Stimulated activated CD8-positive, alpha-beta memory T cell treated with anti-CD3 and anti-CD28 coated beads, Interleukin-12 subunit alpha, Interleukin-12 subunit beta, amount 100 ng/mL, for 1 hour (primary cell): ENCODE data around the gene DCAF10.
"Not testable (repeated sequence)": the region's sequence is repeated elsewhere in the genome, so short reads cannot be mapped to it uniquely, and the experiment has no call there.

ENCODE experiments used
- DNase-seq: peaks from one replicate; pipeline ENCODE4 v3.0.0-alpha.2; 2020; ENCODE audit warnings: low read depth

Gene DCAF10

DNA sequence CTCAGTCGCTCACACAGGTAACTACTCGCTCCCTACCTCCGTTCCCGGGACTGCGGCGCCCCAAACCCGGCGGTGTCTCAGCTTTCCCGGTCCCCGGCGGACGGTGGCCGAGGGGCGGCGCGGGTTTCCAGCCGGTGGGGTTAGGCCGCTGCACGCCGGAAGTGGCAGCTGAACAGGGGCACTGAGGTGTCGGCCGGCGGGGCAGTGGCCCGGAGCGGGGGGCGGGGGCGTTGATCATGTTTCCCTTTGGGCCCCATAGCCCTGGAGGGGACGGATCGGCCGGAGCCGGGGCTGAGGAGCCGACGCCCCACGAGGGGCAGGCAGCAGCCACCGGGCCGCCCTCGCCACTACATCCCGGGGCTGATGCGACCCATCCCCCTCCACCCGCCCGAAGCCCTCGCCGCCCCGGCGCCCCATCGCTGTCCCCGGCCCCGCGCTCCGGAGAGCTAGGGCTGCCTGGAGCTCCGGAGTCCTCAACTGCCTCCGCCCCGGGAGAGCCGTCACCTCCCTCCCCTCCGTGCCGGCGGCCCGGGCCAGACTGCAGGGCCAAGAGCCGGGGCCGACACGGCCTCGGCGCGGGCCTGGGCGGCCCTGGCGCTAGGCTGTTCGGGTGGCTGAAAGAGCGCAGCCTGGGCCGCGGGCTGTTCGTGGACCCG is at the start of gene DCAF10:
TSS of gene DCAF10 (plus strand) at position 167 of the 656 bp plus-strand sequence. CDS start at position 237, 70 bp downstream.
- DNase-seq, result peak; percentile 74

GRCh38 chr9:37751186-37751585 is 49.4 kb upstream of the DCAF10 start:
- DNase-seq, result no peak

GRCh38 chr9:37751704-37752103 is 48.9 kb upstream of the DCAF10 start:
- not testable (repeated sequence) for DNase-seq

GRCh38 chr9:37752112-37752511 is 48.5 kb upstream of the DCAF10 start:
- not testable (repeated sequence) for DNase-seq

DNA sequence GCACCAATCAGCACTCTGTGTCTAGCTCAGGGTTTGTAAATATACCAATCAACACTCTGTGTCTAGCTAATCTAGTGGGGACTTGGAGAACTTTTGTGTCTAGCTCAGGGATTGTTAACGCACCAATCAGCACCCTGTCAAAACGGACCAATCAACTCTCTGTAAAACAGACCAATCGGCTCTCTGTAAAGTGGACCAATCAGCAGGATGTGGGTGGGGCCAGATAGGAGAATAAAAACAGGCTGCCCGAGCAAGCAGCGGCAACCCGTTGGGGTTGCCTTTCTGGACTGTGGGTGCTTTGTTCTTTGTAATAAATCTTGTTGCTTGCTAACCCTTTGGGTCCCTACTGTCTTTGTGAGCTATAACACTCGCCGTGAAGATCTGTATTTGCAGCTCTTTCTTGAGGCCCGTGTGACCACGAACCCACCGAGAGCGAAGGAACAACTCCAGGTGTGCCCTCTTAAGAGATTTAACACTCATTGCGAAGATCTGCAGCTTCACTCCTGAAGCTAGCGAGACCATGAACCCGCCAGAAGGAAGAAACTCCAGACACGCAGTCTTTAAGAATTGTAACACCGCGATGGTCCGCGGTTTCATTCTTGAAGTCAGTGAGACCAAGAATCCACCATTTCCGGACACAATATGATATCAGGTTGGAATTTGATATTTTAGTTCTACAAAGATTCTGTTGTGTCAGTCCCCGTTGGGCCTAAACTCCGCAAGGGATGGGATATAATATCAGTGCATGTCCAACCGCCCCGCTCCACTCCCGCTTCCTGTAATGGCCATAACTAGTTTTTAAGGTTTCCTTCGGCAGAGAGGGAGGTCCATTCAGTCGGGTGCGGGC is 47.7 kb upstream of the DCAF10 start:
- DNase-seq, result no peak

DNA sequence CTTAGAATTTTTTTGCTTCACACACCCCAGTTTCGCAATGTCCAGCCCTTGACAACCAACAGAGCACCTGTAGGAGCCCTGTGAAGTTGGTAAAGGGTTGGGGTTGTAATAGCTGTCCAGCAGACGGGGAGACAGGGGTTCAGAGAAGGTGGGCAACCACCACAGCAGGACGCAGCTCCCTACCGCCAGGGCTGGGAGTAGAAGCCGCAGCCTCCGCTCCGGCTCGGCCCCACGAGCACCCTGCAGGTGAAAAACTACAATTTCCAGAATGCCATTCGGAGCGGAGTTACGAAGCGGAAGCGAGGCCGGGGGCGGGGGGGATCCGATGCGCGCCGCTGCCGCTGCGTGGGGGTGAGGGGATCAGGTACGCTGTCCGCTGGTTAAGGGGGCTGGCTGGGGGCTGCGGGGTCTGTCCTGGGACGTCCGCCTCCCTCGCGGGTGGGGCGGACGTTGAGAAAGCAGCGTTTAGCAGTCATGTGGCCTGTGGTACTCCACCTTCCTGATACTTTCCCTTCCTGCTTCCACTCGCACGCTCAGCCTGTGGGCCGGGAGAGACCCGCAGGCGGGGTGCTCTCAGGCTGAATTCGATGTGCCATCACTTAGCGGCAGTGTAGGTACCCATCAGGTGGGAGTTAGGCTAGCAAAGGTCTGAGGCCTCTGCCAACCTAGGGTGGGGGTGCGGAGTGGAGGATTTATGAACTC is 47.0 kb upstream of the DCAF10 start, which contains the start of gene TRMT10B:
TSS of gene TRMT10B (plus strand) at position 317 of the 702 bp plus-strand sequence. CDS start 8,127 bp downstream, outside the sequence.
- peak; percentile 47 for DNase-seq

- no peak for DNase-seq
Observed at GRCh38 chr9:37758747-37759146, 41.9 kb upstream of the DCAF10 start.

DNA sequence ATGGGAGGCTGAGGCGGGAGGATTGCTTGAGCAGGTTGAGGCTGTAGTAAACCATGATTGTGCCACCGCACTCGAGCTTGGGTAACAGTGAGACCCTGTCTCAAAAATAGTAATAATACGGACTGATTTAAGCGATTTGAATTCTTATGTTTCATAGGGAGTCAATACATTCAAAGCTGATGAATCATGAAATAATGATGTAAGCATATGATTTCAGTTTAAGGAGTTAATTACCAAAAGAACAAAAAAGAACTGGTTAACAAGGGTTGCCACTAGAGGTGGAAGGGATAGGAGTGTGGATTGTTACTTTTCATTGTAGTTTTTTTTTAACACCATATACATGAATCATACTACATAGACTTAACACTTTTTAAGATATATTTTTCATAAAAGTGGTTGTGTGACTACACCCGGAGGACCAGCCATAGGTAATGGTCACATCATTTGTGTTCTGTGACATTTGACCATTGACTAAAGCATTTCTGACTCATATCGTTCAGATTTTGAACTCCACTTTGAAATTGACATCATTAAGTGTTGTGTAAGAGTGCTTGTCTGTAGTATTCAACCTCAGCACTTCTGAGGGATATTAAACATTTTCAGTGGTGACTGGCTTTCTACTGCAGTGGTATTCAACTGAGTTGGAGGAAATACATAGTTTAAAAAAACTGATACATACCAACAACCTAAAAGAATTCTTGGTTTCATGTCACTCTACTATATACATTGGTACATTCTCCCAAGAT is 40.0 kb upstream of the DCAF10 start:
- DNase-seq, result no peak

DNA sequence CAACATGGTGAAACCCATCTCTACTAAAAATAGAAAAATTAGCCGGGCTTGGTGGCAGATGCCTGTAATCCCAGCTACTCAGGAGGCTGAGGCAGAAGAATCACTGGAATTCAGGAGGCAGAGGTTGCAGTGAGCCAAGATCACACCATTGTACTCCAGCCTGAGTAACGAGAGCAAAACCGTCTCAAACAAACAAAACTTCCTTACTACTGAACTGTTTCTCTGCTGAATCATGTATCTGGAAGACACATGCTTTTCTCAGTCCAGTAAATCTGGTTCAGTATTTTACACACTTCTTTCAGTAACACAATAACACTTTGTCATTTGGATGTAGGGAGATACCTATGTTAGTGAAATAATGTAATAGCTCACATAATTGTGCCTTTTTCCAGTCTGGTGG is 39.1 kb upstream of the DCAF10 start:
- no peak for DNase-seq

GRCh38 chr9:37765263-37765662 is 35.3 kb upstream of the DCAF10 start:
- DNase-seq, result not testable (repeated sequence)

DNA sequence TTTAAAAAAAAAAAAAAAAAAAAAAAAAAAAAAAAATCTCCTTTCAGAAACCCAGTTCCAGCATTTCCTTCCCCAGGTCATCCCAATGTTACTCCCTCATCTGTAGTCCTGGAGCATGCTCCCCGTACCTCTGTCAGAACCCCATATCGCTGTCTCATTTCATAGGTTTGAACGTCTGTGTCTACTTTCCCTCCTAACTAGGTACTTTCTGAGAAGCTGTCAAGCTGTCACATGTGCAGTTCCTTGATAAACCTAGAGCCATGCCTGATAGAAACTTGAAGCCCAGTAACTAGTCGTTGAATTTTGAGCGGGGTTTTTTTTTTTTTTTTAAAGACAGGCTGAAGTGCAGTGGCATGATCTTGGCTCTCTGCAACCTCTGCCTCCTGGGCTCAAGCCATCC is 31.3 kb upstream of the DCAF10 start:
- no peak for DNase-seq

DNA sequence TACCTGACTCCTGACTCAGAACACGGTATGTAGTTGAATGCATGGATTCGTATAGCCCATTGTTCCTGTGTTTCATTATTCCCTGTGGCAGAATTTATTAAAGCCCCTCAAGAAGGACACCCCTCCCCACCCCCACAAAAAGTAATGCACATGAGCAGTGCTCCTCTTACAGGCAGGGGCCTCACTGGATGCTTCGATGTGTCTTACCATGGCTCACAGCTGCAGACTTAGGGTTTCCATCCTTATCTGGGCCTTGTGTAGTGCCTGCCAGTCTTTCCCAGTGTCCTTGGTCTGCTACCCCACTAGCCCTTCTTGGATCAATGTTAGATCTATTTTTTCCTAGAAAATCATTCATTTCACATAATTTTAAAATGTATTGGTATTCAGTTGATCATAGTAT is 30.6 kb upstream of the DCAF10 start:
- DNase-seq, result no peak

DNA sequence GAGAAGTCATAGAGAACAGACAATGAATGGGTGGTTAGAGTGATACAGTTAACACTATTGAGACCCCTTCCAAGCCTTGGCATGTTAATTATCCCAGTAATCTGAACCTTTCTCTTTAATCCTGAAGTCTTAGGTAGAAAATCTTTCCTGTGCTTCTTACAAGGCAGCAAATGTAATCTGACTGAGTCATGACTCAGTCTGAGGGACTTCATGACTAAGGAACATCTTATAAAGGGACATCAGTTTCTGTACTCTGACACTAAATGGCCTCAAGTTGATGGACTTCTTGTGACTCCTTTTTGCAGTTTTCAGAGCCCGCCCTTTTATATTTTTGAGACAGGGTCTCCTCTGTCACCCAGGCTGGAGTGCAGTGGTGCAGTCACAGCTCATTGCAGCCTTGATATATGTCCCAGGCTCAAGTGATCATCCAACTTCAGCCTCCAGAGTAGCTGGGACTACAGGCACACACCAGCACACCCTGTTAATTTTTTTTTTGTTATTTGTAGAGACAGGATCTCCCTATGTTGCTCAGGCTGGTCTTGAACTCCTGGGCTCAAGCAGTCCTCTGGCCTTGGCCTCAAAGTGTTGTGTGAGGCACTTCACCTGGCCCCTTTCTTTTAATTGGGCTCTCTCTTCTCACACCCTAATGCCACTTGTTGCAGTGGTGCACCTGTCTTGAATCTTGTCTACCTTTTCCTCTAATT is 25.2 kb upstream of the DCAF10 start:
- DNase-seq, result no peak

DNA sequence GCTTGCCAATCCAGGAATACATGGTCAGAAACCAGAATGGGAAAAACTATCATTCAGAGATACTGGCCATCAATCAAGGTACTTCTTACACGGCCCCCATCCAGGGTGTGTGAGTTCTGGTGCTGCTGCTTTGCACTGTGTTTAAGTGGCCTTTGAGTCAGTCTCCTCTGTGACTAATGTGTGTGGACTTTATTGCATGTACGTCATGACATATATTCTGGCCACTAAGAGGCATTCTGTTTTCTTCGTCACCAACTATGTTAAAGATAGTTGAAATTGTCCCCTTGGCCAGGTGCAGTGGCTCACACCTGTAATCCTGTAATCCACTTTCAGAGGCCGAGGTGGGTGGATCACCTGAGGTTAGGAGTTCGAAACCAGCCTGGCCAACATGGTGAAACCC is 24.3 kb upstream of the DCAF10 start:
- no peak for DNase-seq

- no peak for DNase-seq
Observed at GRCh38 chr9:37778534-37778933, 22.1 kb upstream of the DCAF10 start.

GRCh38 chr9:37784291-37784615 is 16.3 kb upstream of the DCAF10 start:
- no peak for DNase-seq

DNA sequence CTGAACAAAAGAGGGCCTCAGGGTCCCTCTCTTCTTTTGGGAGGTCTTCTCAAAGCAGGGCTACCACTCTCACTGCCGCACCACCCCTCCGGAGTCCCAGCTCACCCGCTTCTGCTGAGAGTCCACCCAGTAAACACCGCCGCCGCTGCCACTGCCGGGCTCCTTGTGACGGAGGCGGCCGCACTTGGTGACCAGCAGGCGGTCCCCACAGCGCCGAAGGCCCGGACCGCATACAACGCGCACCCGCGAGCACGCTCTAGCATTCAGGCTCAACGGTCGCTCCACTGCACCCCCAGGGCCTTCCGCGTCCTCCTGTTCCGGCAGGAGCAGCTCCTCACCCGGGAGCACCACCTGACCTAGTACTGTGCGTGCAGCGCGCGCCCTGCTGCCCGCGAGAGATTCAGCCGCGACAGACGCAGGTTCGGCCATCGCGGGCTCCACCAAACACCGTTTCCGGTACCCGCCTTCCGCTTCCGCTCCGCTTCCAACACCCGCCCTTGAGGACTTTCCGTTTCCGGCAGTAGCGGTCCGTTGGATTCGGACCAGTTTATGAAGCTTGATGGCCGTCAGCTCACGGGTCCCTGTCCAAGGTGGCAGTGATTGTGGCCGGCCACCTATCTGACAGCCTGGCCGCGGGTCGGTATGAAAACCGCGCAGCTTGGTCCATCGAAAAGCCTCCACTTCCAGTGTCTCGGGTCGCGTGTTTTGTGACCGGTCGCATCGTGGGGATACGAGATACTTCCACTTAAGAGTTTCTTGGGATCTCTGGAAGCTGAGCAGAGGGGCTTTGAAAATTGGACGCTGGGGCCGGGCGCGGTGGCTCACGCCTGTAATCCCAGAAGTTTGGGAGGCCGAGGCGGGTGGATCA is 15.7 kb upstream of the DCAF10 start, which contains the start of gene EXOSC3:
TSS of gene EXOSC3 (minus strand) at position 449 of the 868 bp plus-strand sequence. CDS start at position 429, 20 bp downstream.
- DNase-seq, result peak; percentile 76

DNA sequence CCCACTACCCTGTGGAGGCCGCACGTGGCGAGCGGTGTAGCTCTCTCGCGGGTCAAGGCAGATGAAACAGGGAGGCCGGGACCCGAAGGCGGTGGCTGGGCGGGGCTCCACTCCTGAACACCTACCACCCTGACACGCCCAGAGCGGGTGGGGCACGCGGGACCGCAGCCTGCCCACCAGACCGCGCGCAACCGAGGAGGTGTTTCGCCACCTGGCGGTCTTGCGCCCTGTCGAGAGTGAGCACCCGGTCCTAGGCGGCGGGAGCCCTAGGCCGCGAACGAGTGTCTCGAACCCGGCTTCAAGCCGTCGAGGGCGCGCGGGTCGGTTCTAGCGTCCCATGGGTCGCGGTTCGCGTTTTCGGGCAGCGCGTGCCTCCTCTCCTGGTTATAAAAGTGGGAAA is 13.5 kb upstream of the DCAF10 start:
- no peak for DNase-seq

- DNase-seq, result no peak
Observed at GRCh38 chr9:37788332-37788731, 12.3 kb upstream of the DCAF10 start.

GRCh38 chr9:37790096-37790495 is 10.5 kb upstream of the DCAF10 start:
- no peak for DNase-seq
